ENCODE measurements around the gene AHDC1.

DNA sequence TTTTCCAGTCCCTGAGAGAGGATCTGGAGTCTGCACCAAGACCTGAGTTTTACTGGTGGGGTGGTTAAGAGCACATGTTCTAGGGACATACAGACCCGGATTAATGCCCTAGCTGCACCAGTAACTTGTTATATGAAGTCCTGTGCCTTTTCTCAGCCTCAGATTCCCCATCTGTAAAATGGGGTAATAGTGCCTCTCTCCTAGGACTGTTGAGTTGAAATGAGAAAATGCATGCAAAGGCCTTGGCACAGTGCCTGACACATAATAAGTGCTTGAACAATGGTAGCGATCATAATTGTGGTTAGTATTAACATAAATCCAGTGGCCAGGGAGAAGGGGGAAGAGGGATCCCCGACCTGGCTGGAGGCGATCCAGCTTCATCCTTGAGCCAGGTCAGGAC lies 12.3 kb downstream of the AHDC1 start:
- TF ChIP-seq POLR2A (IDR thresholded peaks at IDR 0.05), result no peak
- TF ChIP-seq, protein P1, sequence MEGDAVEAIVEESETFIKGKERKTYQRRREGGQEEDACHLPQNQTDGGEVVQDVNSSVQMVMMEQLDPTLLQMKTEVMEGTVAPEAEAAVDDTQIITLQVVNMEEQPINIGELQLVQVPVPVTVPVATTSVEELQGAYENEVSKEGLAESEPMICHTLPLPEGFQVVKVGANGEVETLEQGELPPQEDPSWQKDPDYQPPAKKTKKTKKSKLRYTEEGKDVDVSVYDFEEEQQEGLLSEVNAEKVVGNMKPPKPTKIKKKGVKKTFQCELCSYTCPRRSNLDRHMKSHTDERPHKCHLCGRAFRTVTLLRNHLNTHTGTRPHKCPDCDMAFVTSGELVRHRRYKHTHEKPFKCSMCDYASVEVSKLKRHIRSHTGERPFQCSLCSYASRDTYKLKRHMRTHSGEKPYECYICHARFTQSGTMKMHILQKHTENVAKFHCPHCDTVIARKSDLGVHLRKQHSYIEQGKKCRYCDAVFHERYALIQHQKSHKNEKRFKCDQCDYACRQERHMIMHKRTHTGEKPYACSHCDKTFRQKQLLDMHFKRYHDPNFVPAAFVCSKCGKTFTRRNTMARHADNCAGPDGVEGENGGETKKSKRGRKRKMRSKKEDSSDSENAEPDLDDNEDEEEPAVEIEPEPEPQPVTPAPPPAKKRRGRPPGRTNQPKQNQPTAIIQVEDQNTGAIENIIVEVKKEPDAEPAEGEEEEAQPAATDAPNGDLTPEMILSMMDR (IDR thresholded peaks at IDR 0.05), result no peak
